ENCODE results near the gene FSHB.

Gene FSHB

GRCh38 chr11:30270671-30271070, 39.9 kb downstream of the FSHB start:
- no peak for DNase-seq

GRCh38 chr11:30277176-30277575, 46.4 kb downstream of the FSHB start:
- DNase-seq = no peak

GRCh38 chr11:30279796-30280195, 49.0 kb downstream of the FSHB start:
- DNase-seq = no peak

GRCh38 chr11:30281476-30282288, 50.9 kb downstream of the FSHB start:
- no peak for DNase-seq

GRCh38 chr11:30282289-30282631, 51.4 kb downstream of the FSHB start:
- DNase-seq = peak; percentile 51

Data from activated CD4-positive, alpha-beta T cell treated with anti-CD3 and anti-CD28 coated beads, Interleukin-10, Interleukin-2, amounts not matched to agents 100 ng/mL and 50 ng/mL, durations not matched to agents 16 hours and 8 hours (primary cell).